HEK293T (cell line): ENCODE results near the gene MIEN1.

Experiments used
- CTCF ChIA-PET: fragments of 350-600 bp; formaldehyde crosslinking; extraction: SDS; loops from one replicate; lab custom pipeline; 2021; ENCODE audit warnings: antibody characterized with exemption, inconsistent platforms; lab: Yijun Ruan, JAX
- POLR2A ChIA-PET: fragments of 350-600 bp; formaldehyde crosslinking; extraction: SDS; loops from one replicate; lab custom pipeline; 2020; ENCODE audit warnings: antibody characterized with exemption, inconsistent platforms; lab: Yijun Ruan, JAX
- DNase-seq: peaks from one replicate; pipeline ENCODE4 v3.0.0; 2012; ENCODE audit warnings: mixed read lengths; ENCODE audit errors: extremely low spot score
- ARNT ChIP-seq: fragments of 450-650 bp; IDR thresholded peaks from 2 replicates; pipeline ENCODE4 v1.6.1; 2017; ENCODE audit warnings: mild to moderate bottlenecking
- BHLHE40 ChIP-seq: fragments of 450-650 bp; IDR thresholded peaks from 2 replicates; pipeline ENCODE4 v1.6.1; 2016; ENCODE audit warnings: mild to moderate bottlenecking, moderate library complexity, borderline replicate concordance
- CTBP1 ChIP-seq: fragments of 450-650 bp; IDR thresholded peaks from 2 replicates; pipeline ENCODE4 v1.6.1; 2016; ENCODE audit warnings: borderline replicate concordance
- ELF4 ChIP-seq: fragments of 450-650 bp; IDR thresholded peaks from 2 replicates; pipeline ENCODE4 v1.6.1; 2017; ENCODE audit warnings: antibody characterized with exemption
- FOXA1 ChIP-seq: fragments of 450-650 bp; IDR thresholded peaks from 2 replicates; pipeline ENCODE4 v1.6.1; 2016; ENCODE audit warnings: mild to moderate bottlenecking
- FOXK2 ChIP-seq: fragments of 450-650 bp; IDR thresholded peaks from 2 replicates; pipeline ENCODE4 v1.6.1; 2016; ENCODE audit warnings: mild to moderate bottlenecking
- FOXM1 ChIP-seq: fragments of 450-650 bp; IDR thresholded peaks from 2 replicates; pipeline ENCODE4 v1.6.1; 2017; ENCODE audit warnings: mild to moderate bottlenecking, borderline replicate concordance
- HDGF ChIP-seq: fragments of 450-650 bp; IDR thresholded peaks from 2 replicates; pipeline ENCODE4 v1.6.1; 2017; ENCODE audit warnings: antibody characterized with exemption, borderline replicate concordance
- L3MBTL2 ChIP-seq: fragments of 450-650 bp; conservative IDR thresholded peaks from 2 replicates; pipeline ENCODE4 v1.6.1; 2016; ENCODE audit warnings: mild to moderate bottlenecking
- LEF1 ChIP-seq: fragments of 450-650 bp; IDR thresholded peaks from 2 replicates; pipeline ENCODE4 v1.6.1; 2017; ENCODE audit warnings: mild to moderate bottlenecking, borderline replicate concordance
- NFRKB ChIP-seq: fragments of 450-650 bp; IDR thresholded peaks from 2 replicates; pipeline ENCODE4 v1.6.1; 2016; ENCODE audit warnings: mild to moderate bottlenecking, moderate library complexity
- PKNOX1 ChIP-seq: fragments of 450-650 bp; IDR thresholded peaks from 2 replicates; pipeline ENCODE4 v1.6.1; 2016
- SP1 ChIP-seq: fragments of 450-650 bp; IDR thresholded peaks from 2 replicates; pipeline ENCODE4 v1.6.1; 2017
- SUZ12 ChIP-seq: fragments of 450-650 bp; IDR thresholded peaks from 2 replicates; pipeline ENCODE4 v1.6.1; 2016; ENCODE audit warnings: mild to moderate bottlenecking
- TARDBP ChIP-seq: fragments of 450-650 bp; IDR thresholded peaks from 2 replicates; pipeline ENCODE4 v1.6.1; 2016
- ZNF384 ChIP-seq: fragments of 450-650 bp; IDR thresholded peaks from 2 replicates; pipeline ENCODE4 v1.6.1; 2016

MIEN1 gene

DNA sequence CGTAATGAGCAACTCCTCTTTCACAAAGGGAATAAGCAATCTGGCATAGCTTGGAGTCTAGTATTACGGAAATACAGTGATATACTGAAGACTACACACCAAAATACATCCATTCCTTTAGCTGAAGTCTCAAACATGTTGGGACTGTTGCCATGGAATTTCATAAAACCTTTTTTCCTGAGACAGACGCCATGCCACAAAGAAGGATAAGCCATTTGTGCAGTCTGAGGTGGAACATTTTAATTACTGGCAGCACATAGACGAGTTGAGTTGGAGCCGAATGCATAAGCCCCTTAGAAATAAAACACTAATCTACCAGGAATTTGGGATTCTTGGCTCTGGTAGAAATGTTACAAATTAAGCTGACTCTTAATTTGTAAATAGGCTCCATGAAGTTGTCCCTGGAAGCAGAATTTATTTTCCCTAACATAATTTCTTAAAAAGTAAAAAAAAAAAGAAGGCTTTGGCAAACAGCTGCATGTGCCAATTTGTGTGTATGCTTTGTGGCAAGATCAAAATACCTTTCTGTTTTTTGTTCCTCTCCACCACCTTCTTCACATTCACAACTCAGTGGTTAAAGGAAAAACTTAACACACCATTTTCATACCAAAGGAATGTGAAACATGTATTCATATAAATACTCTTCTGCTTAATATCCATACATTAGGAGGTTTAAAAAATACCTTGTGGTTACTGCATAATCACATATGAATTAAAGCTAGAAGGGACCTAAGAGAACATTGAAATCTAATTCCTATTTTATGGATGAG, 32.9 kb upstream of the MIEN1 start:
- ChIA-PET POLR2A (no interaction called here), CTCF (no interaction called here)
- no peak for TF ChIP-seq FOXA1
- no peak for TF ChIP-seq LEF1
- TF ChIP-seq SP1, result no peak
- TF ChIP-seq ZNF384, result no peak
- TF ChIP-seq SUZ12, result no peak
- no peak for TF ChIP-seq FOXM1
- no peak for TF ChIP-seq HDGF
- no peak for TF ChIP-seq ELF4
- no peak for TF ChIP-seq FOXK2
- DNase-seq, result no peak

DNA sequence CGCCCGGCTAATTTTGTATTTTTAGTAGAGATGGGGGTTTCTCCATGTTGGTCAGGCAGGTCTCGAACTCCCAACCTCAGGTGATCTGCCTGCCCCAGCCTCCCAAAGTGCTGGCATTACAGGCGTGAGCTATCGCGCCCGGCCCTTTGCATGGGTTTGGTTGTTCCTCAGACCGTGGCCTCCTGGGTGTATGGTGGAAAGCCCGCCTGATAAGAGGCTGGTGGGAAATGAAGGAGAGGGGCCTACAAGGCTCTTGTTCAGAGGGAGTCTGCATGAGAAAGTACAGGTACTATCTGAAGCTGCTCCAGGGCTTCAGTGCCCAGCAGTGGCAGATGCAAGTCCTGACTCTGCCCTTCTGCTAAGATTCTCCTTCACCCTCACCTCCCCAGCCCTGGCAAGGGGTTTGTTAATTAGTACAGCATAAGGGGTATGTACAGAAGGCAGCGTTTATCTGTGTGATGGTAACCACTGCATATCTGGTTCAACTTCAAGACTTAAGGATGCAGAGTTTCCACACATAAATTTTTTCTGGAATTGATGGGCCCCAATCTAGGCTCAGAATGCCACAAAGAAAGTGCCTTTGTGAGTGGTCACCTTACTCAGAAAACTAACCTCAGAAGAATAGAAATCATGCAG, 31.6 kb upstream of the MIEN1 start:
- CTCF ChIA-PET, result no interaction called here
- DNase-seq, result no peak
- TF ChIP-seq FOXM1, result no peak
- TF ChIP-seq PKNOX1, result no peak
- TF ChIP-seq HDGF, result no peak
- TF ChIP-seq ELF4, result no peak
- TF ChIP-seq BHLHE40, result no peak
- no peak for TF ChIP-seq NFRKB
- no peak for TF ChIP-seq FOXK2
- no peak for TF ChIP-seq SUZ12
- TF ChIP-seq SP1, result no peak
- TF ChIP-seq ARNT, result no peak
- TF ChIP-seq ZNF384, result no peak
- no peak for TF ChIP-seq LEF1
- TF ChIP-seq CTBP1, result no peak
- no peak for TF ChIP-seq L3MBTL2
- TF ChIP-seq TARDBP, result no peak
- TF ChIP-seq FOXA1, result no peak
- POLR2A ChIA-PET, result no interaction called here

- no peak for TF ChIP-seq NFRKB
- TF ChIP-seq BHLHE40, result no peak
- TF ChIP-seq PKNOX1, result no peak
- no peak for TF ChIP-seq CTBP1
- no peak for TF ChIP-seq SUZ12
- TF ChIP-seq HDGF, result no peak
- TF ChIP-seq LEF1, result no peak
- no peak for TF ChIP-seq FOXK2
- no peak for TF ChIP-seq SP1
- no peak for TF ChIP-seq ZNF384
- no peak for TF ChIP-seq FOXM1
- no peak for TF ChIP-seq TARDBP
- no peak for TF ChIP-seq ARNT
- TF ChIP-seq FOXA1, result no peak
- TF ChIP-seq ELF4, result no peak
- TF ChIP-seq L3MBTL2, result no peak
- DNase-seq, result no peak
- ChIA-PET POLR2A (interaction anchor here (0.8 kb wide), 1 partner anchor 141 kb away, joined by 4 read pairs; no protein-coding TSS in a partner anchor), CTCF (interaction anchor here (0.7 kb wide), 2 partner anchors 9 to 31 kb away, joined by 3 to 5 read pairs; no protein-coding TSS in a partner anchor)
Measured at GRCh38 chr17:39759204-39759603, 28.9 kb upstream of the MIEN1 start.

DNA sequence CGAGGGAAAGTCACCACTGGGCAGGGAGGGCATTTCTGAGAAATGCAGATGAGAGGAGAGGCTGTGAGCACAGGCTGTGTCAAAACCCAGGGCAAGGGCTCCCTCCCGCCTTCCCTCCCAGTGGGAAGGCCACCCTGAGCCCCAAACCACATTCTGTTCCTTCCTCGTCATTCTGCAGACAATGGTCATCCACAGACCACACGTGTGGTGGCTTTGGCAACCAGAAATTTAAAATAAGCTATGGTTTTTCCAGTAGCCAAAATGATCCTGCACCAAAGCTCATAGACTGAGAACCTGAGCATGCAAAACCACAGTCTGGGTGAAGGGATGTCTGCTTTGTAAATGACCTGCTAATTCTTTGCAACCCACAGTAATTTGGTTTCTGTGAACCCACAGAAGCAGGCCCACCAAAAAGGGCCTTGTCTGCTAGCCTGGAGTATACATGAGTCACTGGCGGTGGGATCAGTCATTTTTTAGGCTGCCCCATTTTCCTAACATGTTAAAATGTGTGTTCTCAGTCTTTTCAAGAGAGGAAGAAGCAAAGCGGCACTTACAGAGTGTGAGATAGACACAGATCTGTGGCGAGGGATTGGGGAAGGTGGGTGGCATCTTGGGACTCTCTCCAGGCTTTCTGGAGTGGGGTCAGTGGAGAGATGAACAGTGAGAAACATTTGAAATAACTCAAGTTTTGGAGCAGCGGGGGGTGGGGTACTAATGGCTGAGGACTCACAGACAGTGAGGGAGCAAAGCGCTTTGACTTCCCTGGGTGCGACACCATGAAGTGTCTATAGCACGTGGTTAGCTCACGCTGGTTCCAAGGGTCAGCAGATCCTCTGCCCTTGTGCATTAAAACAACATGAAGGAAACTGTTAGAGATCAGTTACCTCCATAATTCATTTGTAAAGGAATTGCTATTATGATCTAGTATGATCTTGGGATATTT, 27.9 kb upstream of the MIEN1 start:
- no peak for TF ChIP-seq BHLHE40
- TF ChIP-seq SP1, result no peak
- no peak for TF ChIP-seq L3MBTL2
- no peak for TF ChIP-seq TARDBP
- no peak for TF ChIP-seq ARNT
- no peak for TF ChIP-seq HDGF
- no peak for TF ChIP-seq LEF1
- no peak for TF ChIP-seq ZNF384
- TF ChIP-seq PKNOX1, result no peak
- TF ChIP-seq CTBP1, result no peak
- TF ChIP-seq FOXM1, result no peak
- no peak for TF ChIP-seq FOXK2
- TF ChIP-seq ELF4, result no peak
- no peak for TF ChIP-seq NFRKB
- no peak for TF ChIP-seq SUZ12
- POLR2A ChIA-PET, result no interaction called here
- DNase-seq, result no peak
- CTCF ChIA-PET, result interaction anchor here (0.7 kb wide), 1 partner anchor 10 kb away, joined by 3 read pairs; no protein-coding TSS in a partner anchor

DNA sequence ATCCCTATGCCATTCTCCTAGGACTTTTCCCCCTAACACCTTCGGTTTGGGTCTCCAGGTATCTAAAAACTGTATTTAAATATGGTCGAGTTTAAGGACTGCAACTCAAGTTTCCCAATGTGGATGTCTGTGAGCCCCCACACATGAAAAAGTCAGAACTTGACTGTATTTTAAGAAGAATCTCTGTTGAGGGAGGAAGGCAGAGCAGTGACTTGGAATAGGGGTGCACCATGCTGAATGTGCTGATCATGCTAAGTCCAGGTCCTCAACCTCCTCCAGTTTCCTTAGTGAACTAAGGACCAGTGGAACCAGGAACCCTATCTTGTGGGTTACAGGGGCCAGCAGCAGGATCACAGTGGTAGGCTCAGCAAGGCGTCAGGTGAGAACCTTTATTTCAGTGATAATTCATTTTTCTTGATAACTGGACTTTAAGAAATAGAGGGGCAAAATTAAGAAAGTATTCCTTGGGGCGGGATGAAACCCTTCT, 26.9 kb upstream of the MIEN1 start:
- ChIA-PET POLR2A (no interaction called here), CTCF (interaction anchor here (0.9 kb wide), 1 partner anchor 134 kb away, joined by 3 read pairs; no protein-coding TSS in a partner anchor)
- no peak for DNase-seq
- TF ChIP-seq PKNOX1 (no peak), ARNT (no peak), LEF1 (no peak), TARDBP (no peak), NFRKB (no peak), BHLHE40 (no peak), ELF4 (no peak), FOXM1 (no peak)
